PC-9 (cell line): ENCODE data around the gene GP1BB. TPM values are rescaled to one million over a fixed set of nuclear protein-coding genes. Genes with fewer than 3 reads are reported as not detected.

Experiments
- BruUV-seq: library from RNA; stranded (reverse); fragments of 400-500 nt; replicated peaks from 2 replicates; lab custom pipeline; 2021; lab: Mats Ljungman, UMichigan
- CTCF ChIA-PET: fragments of 300-600 bp; sonication (Branson Sonifier 250); formaldehyde crosslinking; loops from one replicate; lab custom pipeline; 2022; ENCODE audit warnings: antibody characterized with exemption; lab: Charles Lee
- POLR2A ChIA-PET: fragments of 300-600 bp; sonication (Branson Sonifier 250); formaldehyde crosslinking; loops from one replicate; lab custom pipeline; 2022; ENCODE audit warnings: antibody characterized with exemption; ENCODE audit not compliant: unreplicated experiment; lab: Charles Lee
- DNase-seq, 2 experiments: peaks; one replicate each; pipeline versions ENCODE4 v3.0.0 to v3.0.0-alpha.2; 2015 to 2022; ENCODE audit warnings: mixed read lengths in 1 of 2
- H2AFZ ChIP-seq: fragments of 200-600 bp; sonication (generic); 2 replicates; pipeline ENCODE4 v1.8.1; 2017; ENCODE audit warnings: antibody characterized with exemption
- H3F3A ChIP-seq: fragments of 200-600 bp; sonication (generic); 2 replicates; pipeline ENCODE4 v1.8.1; 2017; ENCODE audit warnings: antibody characterized with exemption, mild to moderate bottlenecking, low read depth; ENCODE audit not compliant: insufficient read depth
- H3K27ac ChIP-seq: fragments of 200-600 bp; sonication (generic); 2 replicates; pipeline ENCODE4 v1.6.1; 2016; ENCODE audit warnings: mixed run types
- H3K27me3 ChIP-seq: fragments of 200-600 bp; sonication (generic); 2 replicates; pipeline ENCODE4 v1.6.1; 2016; ENCODE audit warnings: low read depth, mixed run types; ENCODE audit not compliant: insufficient read depth
- H3K36me3 ChIP-seq: fragments of 200-600 bp; sonication (generic); 2 replicates; pipeline ENCODE4 v1.6.1; 2016; ENCODE audit warnings: low read depth, mixed run types
- H3K4me1 ChIP-seq: fragments of 200-600 bp; sonication (generic); replicated peaks from 2 replicates; pipeline ENCODE4 v1.6.1; 2016; ENCODE audit warnings: mixed run types; ENCODE audit not compliant: insufficient read depth
- H3K4me2 ChIP-seq: fragments of 200-600 bp; sonication (generic); 2 replicates; pipeline ENCODE4 v1.6.1; 2017; ENCODE audit warnings: mixed run types
- H3K4me3 ChIP-seq: fragments of 200-600 bp; sonication (generic); 2 replicates; pipeline ENCODE4 v1.6.1; 2016; ENCODE audit warnings: mixed run types
- H3K79me2 ChIP-seq: fragments of 200-600 bp; sonication (generic); 2 replicates; pipeline ENCODE4 v1.6.1; 2017; ENCODE audit warnings: low read depth, mixed run types
- H3K9me2 ChIP-seq: fragments of 200-600 bp; sonication (generic); 2 replicates; pipeline ENCODE4 v1.8.1; 2017; ENCODE audit warnings: mild to moderate bottlenecking; ENCODE audit not compliant: insufficient read depth
- H3K9me3 ChIP-seq: fragments of 200-600 bp; sonication (generic); 2 replicates; pipeline ENCODE4 v1.8.1; 2016; ENCODE audit warnings: low read depth; ENCODE audit not compliant: insufficient read depth
- H4K20me1 ChIP-seq: fragments of 200-600 bp; sonication (generic); 2 replicates; pipeline ENCODE4 v1.8.1; 2017; ENCODE audit not compliant: insufficient read depth
- EZH2 ChIP-seq: fragments of 200-600 bp; sonication (generic); IDR thresholded peaks from 2 replicates; pipeline ENCODE4 v1.8.0; 2017; ENCODE audit warnings: antibody characterized with exemption, low read depth
- intact Hi-C: fragments of 100-400 bp; cut with micrococcal nuclease; formaldehyde crosslinking; loops from one replicate; pipeline ENCODE4 v1.10.0; 2022; ENCODE audit not compliant: unreplicated experiment
- total RNA-seq: library from RNA; stranded (reverse); gene quantifications from 2 replicates; pipeline ENCODE4 v1.2.3, GENCODE V29; 2021
- TF ChIP-seq, protein P1 (sequence below): fragments of 200-600 bp; sonication (generic); conservative IDR thresholded peaks from 2 replicates; pipeline ENCODE4 v1.6.1; 2017; ENCODE audit warnings: mixed run types, antibody characterized with exemption, mild to moderate bottlenecking, moderate library complexity

GP1BB gene
- total RNA-seq, 1 experiment from 2014 or later, result 0.35 TPM

DNA sequence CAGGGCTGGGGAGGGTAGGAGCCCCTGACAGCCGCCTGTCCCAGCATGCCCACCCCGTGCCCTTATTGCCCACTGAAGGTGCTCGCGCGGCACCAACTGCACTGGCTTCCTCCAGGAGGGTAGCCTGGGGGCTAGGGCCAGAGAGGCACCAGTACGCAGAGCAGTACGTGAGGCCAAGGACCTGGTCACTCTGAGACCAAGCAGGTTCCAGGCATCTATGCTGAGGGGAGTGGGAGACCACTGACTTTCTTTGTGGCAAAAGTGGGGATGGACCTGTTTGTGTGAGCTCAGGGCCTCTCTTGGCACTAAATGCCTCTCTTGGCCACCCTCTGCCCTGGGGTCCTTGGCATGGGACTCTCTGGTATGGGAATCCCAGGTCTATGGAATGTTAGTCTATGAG is 10.8 kb downstream of the GP1BB start:
- H3K79me2 ChIP-seq, result no peaks in the 10 kb centered on the region
- H2AFZ ChIP-seq, result no peak overlapping the region
- H3K27ac ChIP-seq, result no peak overlapping the region
- H3K4me2 ChIP-seq, result no peak overlapping the region
- TF ChIP-seq, protein P1, sequence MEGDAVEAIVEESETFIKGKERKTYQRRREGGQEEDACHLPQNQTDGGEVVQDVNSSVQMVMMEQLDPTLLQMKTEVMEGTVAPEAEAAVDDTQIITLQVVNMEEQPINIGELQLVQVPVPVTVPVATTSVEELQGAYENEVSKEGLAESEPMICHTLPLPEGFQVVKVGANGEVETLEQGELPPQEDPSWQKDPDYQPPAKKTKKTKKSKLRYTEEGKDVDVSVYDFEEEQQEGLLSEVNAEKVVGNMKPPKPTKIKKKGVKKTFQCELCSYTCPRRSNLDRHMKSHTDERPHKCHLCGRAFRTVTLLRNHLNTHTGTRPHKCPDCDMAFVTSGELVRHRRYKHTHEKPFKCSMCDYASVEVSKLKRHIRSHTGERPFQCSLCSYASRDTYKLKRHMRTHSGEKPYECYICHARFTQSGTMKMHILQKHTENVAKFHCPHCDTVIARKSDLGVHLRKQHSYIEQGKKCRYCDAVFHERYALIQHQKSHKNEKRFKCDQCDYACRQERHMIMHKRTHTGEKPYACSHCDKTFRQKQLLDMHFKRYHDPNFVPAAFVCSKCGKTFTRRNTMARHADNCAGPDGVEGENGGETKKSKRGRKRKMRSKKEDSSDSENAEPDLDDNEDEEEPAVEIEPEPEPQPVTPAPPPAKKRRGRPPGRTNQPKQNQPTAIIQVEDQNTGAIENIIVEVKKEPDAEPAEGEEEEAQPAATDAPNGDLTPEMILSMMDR, result no peak
- TF ChIP-seq EZH2, result no peak
- peaks cover 6% of the 10 kb centered on the region for H3K4me1 ChIP-seq
- H4K20me1 ChIP-seq, result no peaks in the 10 kb centered on the region
- CTCF ChIA-PET, result no interaction called here
- no peaks in the 10 kb centered on the region for H3K9me2 ChIP-seq
- no peaks in the 10 kb centered on the region for H3F3A ChIP-seq
- intact Hi-C loops, result no loop called here
- no peaks in the 10 kb centered on the region for H3K27me3 ChIP-seq
- H3K9me3 ChIP-seq, result no peaks in the 10 kb centered on the region
- POLR2A ChIA-PET, result no interaction called here
- H3K4me3 ChIP-seq, result no peak overlapping the region
- DNase-seq, result no peak
- no TSS peak for BruUV-seq
- H3K36me3 ChIP-seq, result no peaks in the 10 kb centered on the region

DNA sequence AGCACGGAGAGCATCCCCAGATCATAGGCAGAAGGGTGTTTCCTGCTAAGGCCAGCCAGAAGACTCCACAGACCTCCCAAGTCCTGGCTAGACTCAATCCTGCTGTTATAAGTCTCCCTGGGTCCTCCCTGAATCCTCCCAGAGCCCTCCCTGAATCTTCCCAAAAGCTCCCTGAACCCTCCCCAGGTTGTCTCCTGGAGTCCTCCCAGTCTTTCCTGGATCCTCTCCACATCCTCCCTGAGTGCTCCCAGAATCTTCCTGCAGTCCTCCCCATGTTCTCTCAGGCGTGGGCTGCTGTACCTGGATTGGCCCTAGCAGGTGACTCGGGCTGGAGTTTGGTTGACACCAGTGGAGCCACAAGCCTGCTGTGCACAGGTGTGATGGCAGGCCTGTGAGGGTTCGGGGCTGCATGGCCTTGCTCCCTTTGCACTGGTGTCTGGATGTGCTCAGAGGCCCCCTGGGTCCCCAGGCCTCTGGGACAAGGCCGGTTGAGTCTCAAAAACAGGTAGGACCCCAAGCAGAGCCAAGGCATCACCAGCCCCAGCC is 11.6 kb downstream of the GP1BB start:
- POLR2A ChIA-PET, result no interaction called here
- no peak for DNase-seq
- no peaks in the 10 kb centered on the region for H4K20me1 ChIP-seq
- no peak overlapping the region for H3K27ac ChIP-seq
- H2AFZ ChIP-seq, result no peak overlapping the region
- no peaks in the 10 kb centered on the region for H3K27me3 ChIP-seq
- peaks cover 6% of the 10 kb centered on the region for H3K4me1 ChIP-seq
- H3K9me2 ChIP-seq, result no peaks in the 10 kb centered on the region
- no peaks in the 10 kb centered on the region for H3K9me3 ChIP-seq
- CTCF ChIA-PET, result no interaction called here
- H3K79me2 ChIP-seq, result no peaks in the 10 kb centered on the region
- intact Hi-C loops, result no loop called here
- BruUV-seq, result no TSS peak
- TF ChIP-seq EZH2, result no peak
- TF ChIP-seq, protein P1, result no peak
- H3F3A ChIP-seq, result no peaks in the 10 kb centered on the region
- H3K4me2 ChIP-seq, result no peak overlapping the region
- H3K4me3 ChIP-seq, result no peak overlapping the region
- no peaks in the 10 kb centered on the region for H3K36me3 ChIP-seq

DNA sequence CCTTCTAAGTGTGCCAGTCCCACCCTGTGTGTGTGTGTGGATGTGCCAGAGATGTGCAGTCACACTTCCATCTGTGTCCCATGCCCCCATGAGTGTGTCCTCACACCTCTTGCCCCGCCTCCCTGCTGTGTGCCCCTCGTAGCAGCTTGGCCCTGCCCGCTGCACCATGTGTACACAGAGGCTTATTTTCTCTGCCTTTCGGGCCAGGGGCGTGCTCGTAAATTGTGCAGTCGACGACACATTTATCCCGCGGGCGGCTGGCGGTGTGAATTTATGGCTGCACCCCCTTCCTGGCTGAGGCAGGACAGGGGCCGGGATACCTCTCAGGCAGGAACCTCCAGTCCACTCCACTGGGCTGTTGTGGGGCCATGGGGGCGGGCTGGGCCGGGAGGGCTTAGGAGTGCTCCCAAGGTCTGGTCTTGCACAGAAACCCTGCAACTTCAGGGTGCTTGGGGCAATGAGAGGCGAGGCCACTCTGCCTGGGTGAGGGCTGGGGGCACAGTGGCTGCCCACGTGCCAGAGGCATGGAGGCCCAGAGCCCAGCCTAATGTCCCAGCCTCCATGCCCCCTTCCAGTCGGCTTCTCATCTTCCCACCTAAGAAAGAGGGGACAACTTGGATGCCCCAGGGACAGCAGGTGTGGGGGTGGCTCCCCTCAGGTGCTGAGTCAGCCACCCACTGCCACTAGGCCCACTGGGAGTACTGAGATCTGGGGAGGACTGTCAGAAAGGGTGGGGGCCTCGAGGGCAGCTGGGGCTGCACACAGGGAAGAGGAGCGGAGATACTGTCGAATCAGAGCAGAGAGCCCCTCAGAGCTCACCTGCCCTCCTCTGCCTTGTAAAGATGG is 12.5 kb downstream of the GP1BB start:
- Histone ChIP-seq H3K36me3 (no peaks in the 10 kb centered on the region), H2AFZ (no peak overlapping the region), H3K4me3 (no peak overlapping the region), H3K4me2 (no peak overlapping the region), H3F3A (no peaks in the 10 kb centered on the region), H3K27me3 (no peaks in the 10 kb centered on the region), H3K9me2 (no peaks in the 10 kb centered on the region), H4K20me1 (no peaks in the 10 kb centered on the region), H3K79me2 (no peaks in the 10 kb centered on the region), H3K4me1 (no peaks in the 10 kb centered on the region), H3K27ac (no peak overlapping the region), H3K9me3 (no peaks in the 10 kb centered on the region)
- DNase-seq, result no peak
- no TSS peak for BruUV-seq
- ChIA-PET CTCF (no interaction called here), POLR2A (no interaction called here)
- intact Hi-C loops, result no loop called here
- TF ChIP-seq, protein P1, result no peak
- no peak for TF ChIP-seq EZH2
